T follicular helper cell (primary cell): ENCODE data around the gene PILRB.
"Not testable (repeated sequence)": the region's sequence is repeated elsewhere in the genome, so short reads cannot be mapped to it uniquely, and the experiment has no call there.

Experiments used
- DNase-seq: peaks from one replicate; pipeline ENCODE4 v3.0.0-alpha.2; 2020; ENCODE audit warnings: low read depth
- total RNA-seq, 2 experiments: gene quantifications; one replicate each; lab custom pipeline; 2026; lab: John Stamatoyannopoulos, UW

Gene PILRB
- 18.6 to 25.9 reads per million in 2 experiments for total RNA-seq

- no peak for DNase-seq
These were observed at the start of gene PILRB for GRCh38 chr7:100358027-100358856. TSS of gene PILRB (plus strand) at chr7:100358117. CDS start at chr7:100358303, 186 bp downstream.

GRCh38 chr7:100318329-100318728 is 39.6 kb upstream of the PILRB start:
- not testable (repeated sequence) for DNase-seq

DNA sequence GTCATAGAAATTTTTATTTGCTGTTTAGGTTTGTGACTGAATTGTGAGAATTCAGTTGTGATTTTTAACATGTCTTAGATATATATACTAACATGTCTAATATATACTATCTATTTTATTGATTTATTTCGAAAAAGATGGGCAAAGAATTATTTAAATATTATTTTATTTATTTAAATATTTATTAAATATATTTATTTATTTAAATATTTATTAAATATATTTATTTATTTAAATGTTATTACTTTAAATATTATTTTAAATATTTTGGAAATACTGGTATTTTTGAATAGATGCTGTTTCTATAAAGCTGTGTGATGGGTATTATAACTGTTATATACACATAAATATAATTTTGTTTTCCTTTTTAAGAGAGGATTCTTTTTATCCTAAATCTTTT is 36.3 kb upstream of the PILRB start:
- DNase-seq, result not testable (repeated sequence)

GRCh38 chr7:100324194-100324593 is 33.7 kb upstream of the PILRB start:
- not testable (repeated sequence) for DNase-seq

DNA sequence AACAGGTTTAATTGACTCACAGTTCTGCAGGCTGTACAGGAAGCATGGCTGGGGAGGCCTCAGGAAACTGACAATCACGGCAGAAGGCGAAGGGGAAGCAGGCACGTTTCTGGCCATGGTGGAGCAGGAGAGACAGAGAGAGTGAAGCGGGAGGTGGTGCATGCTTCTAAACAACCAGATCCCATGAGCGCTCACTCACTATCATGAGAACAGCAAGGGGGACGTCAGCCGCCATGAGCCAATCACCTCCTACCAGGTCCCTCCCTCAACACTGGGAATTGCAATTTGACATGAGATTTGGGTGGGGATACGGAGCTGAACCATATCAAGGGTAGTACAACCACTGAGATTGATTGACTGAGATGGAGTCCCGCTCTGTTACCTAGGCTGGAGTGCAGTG is 32.2 kb upstream of the PILRB start:
- DNase-seq, result not testable (repeated sequence)

GRCh38 chr7:100326914-100327313 is 31.0 kb upstream of the PILRB start:
- DNase-seq, result not testable (repeated sequence)

- DNase-seq, result peak; percentile 79
These were observed 22.1 kb upstream of the PILRB start for GRCh38 chr7:100335566-100336466.

GRCh38 chr7:100338083-100338696 is 19.7 kb upstream of the PILRB start:
- not testable (repeated sequence) for DNase-seq

DNA sequence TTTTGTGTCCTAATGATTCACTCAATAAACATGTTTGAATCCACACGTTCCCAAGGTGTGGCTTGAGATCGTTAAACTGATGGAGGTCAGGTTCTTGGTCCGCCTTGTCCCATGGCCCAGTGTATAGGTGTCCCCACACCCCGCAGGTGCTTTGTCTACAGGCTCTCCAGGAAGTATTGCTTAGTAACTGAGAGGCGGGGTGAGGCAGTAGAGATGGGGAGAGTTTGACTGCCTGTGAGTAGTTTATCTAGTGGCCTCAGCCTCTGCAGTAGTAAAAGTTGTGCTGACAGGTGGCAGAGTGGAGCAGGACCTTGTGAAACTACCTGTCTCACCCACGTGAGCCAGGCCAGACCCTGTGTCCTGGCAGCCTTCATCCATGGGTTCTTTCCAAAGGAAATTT is 16.6 kb upstream of the PILRB start:
- DNase-seq, result not testable (repeated sequence)

DNA sequence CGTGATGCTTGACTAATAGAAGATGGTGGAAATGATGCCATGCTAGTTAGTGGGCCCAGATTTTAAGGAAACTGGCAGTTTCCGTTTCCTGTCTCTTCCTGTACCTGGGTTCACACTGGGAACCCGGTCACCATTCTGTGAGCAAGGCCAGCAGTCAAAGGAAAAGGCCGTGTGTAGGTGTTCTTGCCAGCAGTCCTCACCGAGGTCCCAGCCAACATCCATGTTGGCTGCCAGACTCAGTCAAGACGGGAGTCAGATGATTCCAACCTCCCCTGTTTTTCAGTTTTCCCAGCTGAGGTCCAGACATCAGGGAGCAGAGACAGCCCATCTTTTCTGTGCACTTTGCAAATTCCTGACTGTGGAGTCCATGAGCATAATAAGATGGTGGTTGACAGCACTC is 15.2 kb upstream of the PILRB start:
- no peak for DNase-seq

GRCh38 chr7:100344124-100344559 is 13.8 kb upstream of the PILRB start:
- DNase-seq, result not testable (repeated sequence)

DNA sequence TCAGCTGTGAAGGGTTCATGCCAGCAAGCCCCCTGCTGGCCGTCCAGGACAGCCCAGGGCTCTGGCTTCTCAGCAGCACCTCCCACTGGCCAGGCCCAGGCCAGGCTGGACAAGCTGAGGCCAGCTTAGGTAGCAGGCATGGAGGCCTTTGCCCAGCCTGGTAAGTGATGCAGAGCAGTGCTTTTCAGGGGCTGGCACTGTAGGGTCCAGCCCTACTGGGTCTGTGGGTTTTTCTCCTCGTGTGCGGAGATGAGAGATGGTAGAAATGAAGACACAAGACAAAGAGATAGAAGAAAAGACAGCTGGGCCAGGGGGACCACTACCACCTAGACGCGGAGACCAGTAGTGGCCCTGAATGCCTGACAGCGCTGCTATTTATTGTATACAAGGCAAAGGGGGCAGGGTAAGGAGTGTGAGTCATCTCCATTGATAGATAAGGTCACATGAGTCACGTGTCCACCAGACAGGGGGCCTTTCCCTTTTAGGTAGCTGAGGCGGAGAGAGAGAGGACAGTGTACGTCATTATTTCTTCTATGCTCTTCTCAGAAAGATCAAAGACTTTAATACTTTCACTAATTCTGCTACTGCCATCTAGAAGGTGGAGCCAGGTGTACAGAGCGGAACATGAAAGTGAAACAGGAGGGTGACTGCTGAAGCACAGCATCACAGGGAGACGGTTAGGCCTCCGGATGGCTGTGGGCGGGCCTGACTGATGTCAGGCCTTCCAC is 13.2 kb upstream of the PILRB start:
- peak; percentile 82 for DNase-seq

DNA sequence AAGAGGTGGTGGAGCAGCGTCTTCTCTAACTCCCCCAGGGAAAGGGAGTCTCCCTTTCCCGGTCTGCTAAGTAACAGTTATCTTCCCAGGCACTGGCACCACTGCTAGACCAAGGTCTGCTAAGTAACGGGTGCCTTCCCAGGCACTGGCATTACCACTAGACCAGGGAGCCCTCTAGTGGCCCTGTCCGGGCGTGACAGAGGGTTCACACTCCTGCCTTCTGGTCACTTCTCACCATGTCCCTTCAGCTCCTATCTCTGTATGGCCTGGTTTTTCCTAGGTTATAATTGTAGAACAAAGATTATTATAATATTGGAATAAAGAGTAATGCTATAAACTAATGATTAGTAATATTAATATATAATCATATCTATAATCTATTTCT is 12.6 kb upstream of the PILRB start:
- peak; percentile 67 for DNase-seq

GRCh38 chr7:100346921-100347320 is 11.0 kb upstream of the PILRB start:
- DNase-seq, result no peak

GRCh38 chr7:100348805-100349204 is 9.1 kb upstream of the PILRB start:
- no peak for DNase-seq

DNA sequence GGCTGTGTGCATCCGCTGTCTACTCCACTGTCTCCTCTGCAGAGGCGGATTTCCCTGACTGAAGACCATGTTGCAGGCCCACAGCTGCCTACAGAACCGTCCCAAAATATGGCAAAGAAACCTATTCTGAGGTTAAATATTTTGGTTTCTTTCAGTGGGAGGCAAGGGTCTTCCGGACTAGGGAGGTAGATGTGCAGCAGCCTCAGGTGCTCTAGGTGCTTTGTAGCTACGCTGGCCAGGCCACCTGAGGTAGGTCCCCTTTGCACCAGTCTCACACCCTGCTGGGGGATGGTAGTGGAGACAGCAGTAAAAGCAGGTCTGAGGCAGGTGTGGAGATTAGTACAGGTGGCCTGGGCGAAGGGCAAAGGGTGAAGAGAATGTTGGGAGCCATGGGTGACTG is 8.2 kb upstream of the PILRB start:
- no peak for DNase-seq

- DNase-seq, result no peak
These were observed 6.3 kb upstream of the PILRB start for GRCh38 chr7:100351657-100352058.

- DNase-seq, result not testable (repeated sequence)
These were observed 5.6 kb upstream of the PILRB start for GRCh38 chr7:100352230-100352781.

- DNase-seq, result no peak
These were observed 4.8 kb upstream of the PILRB start for GRCh38 chr7:100352984-100353684.

GRCh38 chr7:100353685-100354330 is 4.1 kb upstream of the PILRB start:
- no peak for DNase-seq
